Fibroblast of lung (primary cell): ENCODE results near the gene IL23R.

Experiments used
- CTCF ChIP-seq, 2 donors: IDR thresholded peaks in 1 of 2; conservative IDR thresholded peaks in 1 of 2; 1 replicate in 1 of 2; 2 replicates in 1 of 2; pipeline ENCODE4 v1.5.1; 2011 to 2012; ENCODE audit warnings: low read length in 2 of 2, control low read depth in 1 of 2, inconsistent platforms in 1 of 2, low read depth in 1 of 2, mild to moderate bottlenecking in 1 of 2
- EZH2 ChIP-seq: IDR thresholded peaks from 2 replicates; pipeline ENCODE4 v1.5.1; 2012; ENCODE audit warnings: low read length, control low read depth, mild to moderate bottlenecking; ENCODE audit errors: missing control alignments

GRCh38 chr1:67118646-67119045, 47.6 kb upstream of the IL23R start:
- TF ChIP-seq CTCF (conservative IDR thresholded peaks at IDR 0.05 in 1 of 2, IDR thresholded peaks at IDR 0.05 in 1 of 2; ENCODE audit: low read depth in 1 of 2, low read length in 2 of 2) (no peak), EZH2 (no peak)
